Fibroblast of the aortic adventitia (primary cell): ENCODE measurements around the gene POLR3C. TPM values are rescaled to one million over a fixed set of nuclear protein-coding genes. Genes with fewer than 3 reads are reported as not detected.
A peak's percentile ranks its signal among the peaks of the same experiment; 100 is the strongest.
"Not testable (repeated sequence)": the region's sequence is repeated elsewhere in the genome, so short reads cannot be mapped to it uniquely, and the experiment has no call there.

Experiments used
- DNase-seq: peaks from one replicate; pipeline ENCODE4 v3.0.0-alpha.2; 2010; ENCODE audit warnings: low read depth
- H3K4me3 ChIP-seq: 2 replicates; pipeline ENCODE4 v1.5.1; 2011; ENCODE audit warnings: low read depth, mild to moderate bottlenecking, control low read depth, low read length, moderate library complexity
- total RNA-seq: library from RNA; depleted of rRNA; stranded (reverse); fragments of >200 nt; gene quantifications from 2 replicates; pipeline ENCODE4 v1.2.3, GENCODE V29; 2012; ENCODE audit warnings: low replicate concordance
- TF ChIP-seq, protein P1 (sequence below): IDR thresholded peaks from 2 replicates; pipeline ENCODE4 v1.5.1; 2011; ENCODE audit warnings: mild to moderate bottlenecking, low read length, control low read depth, inconsistent platforms; ENCODE audit not compliant: insufficient read depth

POLR3C gene
- total RNA-seq, 1 donor, result 58.6 TPM

DNA sequence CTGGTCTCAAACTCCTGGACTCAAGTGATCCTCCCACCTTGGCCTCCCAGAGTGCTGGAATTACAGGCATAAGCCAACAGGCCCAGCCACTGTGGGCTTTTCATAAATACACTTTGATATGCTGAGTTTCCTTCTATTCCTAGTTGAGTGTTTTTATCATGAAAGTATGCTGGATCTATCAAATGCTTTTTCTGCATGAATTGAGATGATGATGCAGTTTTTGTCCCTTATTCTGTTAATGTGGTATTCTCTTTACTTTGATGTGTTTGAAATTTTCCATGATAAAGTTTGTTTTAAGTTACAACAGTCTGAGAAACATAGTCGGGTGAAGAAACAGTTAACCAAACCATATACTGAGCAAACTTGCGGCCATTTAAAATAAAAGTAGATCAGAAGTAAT, 24.2 kb upstream of the POLR3C start:
- no peak overlapping the region for H3K4me3 ChIP-seq
- TF ChIP-seq, protein P1, sequence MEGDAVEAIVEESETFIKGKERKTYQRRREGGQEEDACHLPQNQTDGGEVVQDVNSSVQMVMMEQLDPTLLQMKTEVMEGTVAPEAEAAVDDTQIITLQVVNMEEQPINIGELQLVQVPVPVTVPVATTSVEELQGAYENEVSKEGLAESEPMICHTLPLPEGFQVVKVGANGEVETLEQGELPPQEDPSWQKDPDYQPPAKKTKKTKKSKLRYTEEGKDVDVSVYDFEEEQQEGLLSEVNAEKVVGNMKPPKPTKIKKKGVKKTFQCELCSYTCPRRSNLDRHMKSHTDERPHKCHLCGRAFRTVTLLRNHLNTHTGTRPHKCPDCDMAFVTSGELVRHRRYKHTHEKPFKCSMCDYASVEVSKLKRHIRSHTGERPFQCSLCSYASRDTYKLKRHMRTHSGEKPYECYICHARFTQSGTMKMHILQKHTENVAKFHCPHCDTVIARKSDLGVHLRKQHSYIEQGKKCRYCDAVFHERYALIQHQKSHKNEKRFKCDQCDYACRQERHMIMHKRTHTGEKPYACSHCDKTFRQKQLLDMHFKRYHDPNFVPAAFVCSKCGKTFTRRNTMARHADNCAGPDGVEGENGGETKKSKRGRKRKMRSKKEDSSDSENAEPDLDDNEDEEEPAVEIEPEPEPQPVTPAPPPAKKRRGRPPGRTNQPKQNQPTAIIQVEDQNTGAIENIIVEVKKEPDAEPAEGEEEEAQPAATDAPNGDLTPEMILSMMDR, result no peak
- DNase-seq, result no peak

DNA sequence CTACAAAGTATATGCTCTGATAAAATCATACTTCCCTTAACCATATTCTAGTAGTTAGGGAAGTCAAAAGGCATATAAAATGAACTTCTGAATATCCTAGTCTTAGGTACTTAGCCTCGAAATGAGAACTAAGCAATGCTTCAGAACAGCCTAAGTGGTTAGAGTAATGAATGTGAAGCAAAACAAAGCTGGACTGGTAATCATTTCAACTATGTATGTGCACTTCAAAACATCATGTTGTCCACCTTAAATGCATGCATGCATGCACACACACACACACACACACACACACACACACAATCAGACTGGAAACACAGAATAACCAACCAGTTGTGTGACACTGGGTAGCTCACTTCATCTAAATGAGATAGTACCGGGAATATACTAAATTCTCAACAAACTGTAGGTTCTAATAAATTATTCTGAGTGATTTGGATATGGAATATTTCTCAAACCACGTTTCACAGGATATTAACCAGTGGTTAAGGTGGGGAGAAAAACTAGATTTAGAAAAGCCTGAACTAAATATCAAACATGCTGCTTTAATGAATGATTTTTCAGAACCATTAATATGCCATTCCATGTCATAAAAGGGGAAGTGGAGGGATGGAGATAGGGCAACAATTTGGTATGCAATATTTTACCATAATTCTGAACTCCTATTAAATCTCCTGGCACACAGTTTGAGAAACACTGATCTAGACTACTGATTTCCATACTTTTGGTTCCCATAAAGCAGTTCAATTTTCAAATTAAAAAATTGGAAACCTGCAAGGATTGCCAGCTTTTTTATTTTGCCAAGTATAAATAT, 19.6 kb upstream of the POLR3C start:
- no peak overlapping the region for H3K4me3 ChIP-seq
- no peak for DNase-seq
- TF ChIP-seq, protein P1, result no peak

DNA sequence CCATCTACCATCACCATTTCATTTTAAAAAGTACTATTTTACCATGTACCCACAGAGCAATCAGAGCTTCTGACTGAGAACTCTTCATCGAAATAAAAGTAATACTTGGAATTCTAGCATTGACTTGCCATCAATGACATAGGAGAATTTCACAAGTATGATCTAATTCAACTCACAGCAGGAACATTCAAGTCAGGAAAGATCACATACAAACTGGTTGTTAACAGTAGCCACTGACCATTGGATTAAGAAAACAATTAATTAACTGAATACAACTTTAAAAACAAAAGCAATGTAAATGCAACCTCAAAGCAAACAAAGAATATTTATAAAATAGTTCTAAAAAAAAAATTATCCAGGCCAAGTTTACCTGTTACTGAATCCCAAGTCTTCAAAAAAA, 18.9 kb upstream of the POLR3C start:
- DNase-seq, result no peak
- H3K4me3 ChIP-seq, result no peak overlapping the region

DNA sequence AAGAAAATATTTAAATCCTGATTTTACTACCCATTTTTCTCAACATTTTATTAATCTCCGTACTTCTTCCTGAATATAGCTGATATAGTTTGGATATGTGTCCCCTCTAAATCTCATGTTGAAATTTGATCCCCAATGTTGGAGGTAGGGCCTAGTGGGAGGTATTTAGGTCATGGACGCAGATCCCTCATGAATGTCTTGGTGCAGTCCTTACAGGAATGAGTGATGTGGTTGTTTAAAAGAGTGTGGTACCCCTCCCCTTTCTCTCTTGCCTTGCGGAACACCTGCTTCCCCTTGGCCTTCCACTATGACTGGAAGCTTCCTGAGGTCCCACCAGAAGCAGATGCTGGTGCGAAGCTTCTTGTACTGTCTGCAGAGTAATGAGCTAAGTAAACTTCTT, 17.6 kb upstream of the POLR3C start:
- TF ChIP-seq, protein P1, result no peak
- DNase-seq, result no peak
- no peak overlapping the region for H3K4me3 ChIP-seq

More for the DNA sequence above, 18.9 kb upstream of the POLR3C start:
- TF ChIP-seq, protein P1, result no peak

DNA sequence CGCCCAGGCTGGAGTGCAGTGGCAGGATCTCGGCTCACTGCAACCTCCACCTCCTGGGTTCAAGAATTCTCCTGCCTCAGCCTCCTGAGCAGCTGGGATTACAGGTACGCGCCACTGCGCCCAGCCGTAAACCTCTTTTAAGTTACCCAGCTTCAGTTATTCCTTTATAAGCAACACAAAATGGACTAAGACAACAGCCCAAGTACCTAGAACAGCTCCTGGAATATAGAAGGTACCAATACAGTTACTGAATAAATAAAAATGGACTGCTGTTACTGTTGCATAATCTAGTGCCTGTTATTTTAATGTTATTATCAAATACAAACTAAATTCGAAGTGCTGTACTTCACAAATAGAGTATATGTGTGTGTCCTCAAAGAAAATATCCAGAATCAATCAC, 17.2 kb upstream of the POLR3C start:
- no peak overlapping the region for H3K4me3 ChIP-seq
- TF ChIP-seq, protein P1, result no peak
- DNase-seq, result no peak

DNA sequence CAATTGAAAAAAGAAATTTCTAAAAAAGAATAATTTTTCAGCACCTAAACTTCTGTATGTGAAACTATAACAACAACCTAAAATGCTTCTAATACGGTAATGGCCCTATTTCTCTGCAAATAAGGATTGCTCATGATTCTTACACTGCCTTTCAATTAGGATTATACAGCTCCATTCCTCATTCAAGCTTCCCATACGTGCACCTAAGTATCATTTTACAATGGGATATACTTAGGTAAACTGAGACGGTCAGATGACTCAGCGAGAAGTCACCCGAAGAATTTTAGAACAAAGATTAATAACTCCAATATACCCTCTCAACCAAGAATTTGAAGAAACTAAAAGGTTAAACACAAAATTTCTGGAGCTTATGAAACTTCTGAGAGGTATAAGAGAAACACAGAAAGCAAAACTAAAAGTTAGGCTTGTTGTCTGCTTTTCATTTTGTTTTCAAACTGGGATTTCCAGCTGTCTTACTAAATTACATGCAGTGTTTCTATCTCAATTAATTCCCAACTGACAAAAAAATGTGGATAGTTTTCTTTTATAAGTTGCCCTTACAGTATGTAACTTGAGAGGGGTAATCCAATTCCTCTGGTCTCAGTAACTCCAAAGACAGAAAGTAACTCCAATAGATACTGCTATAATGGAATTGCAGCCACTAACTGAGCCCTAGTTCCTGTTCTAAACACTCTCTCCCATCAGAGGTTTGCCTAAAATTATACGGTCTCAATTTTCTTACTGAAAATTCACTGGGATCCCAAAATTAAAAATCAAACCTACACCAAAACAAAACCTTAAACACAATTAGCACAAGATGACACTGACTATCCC, 10.8 kb upstream of the POLR3C start:
- not testable (repeated sequence) for DNase-seq, H3K4me3 ChIP-seq

DNA sequence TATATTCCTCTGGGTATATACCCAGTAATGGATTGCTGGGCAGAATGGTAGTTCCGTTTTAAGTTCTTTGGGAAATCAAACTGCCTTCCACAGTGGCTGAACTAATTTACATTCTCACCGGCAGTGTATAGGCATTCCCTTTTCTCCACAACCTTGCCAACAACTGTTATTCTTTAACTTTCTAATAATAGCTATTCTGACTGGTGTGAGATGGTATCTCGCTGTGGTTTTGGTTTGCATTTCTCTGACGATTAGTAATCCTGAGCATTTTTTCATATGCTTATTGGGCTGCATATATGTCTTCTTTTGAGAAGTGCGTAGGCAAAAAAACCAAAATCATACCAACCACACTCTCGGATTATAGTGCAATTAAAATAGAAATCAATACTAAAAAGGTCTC, 5.9 kb upstream of the POLR3C start:
- not testable (repeated sequence) for H3K4me3 ChIP-seq
- peak; percentile 68 for DNase-seq

DNA sequence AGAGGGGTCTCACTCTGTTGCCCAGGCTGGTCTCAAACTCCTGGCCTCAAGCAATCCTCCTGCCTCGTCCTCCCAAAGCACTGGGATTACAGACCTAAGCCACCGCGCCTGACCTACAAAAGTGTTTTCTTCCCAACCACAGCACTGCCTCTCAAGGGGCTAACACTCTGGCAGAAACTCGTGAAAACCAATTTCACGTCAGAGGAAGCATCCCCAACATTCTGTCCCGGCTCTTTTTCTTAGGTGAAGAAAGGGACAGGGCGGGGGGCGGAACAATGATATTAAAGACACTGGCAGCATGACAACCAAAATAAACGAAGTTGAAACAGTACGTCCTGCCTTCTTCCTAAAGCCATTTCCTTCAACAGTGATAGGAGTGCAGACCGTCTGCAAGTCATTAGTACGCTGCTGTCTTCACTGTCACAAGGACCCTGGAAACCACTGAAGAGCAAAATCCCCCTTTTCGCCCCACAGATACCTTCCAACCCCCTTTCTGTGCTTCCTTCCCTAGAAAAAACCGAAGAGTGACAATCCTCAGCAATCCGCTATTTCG, 1.1 kb upstream of the POLR3C start:
- DNase-seq, result not testable (repeated sequence)

More for the DNA sequence above, 1.1 kb upstream of the POLR3C start:
- peak overlapping the region; percentile 52 for H3K4me3 ChIP-seq
